SK-N-SH treated with all-trans-retinoic acid at 6 μM for 48 hours (cell line): ENCODE results near the gene HRH1.

Experiments used
- ESRRG ChIP-seq: fragments of 250-450 bp; sonication (Bioruptor Pico); IDR thresholded peaks from 2 replicates; pipeline ENCODE4 v1.6.1; 2021; ENCODE audit warnings: mild to moderate bottlenecking
- GLIS3 ChIP-seq: fragments of 250-450 bp; sonication (Bioruptor Pico); IDR thresholded peaks from 2 replicates; pipeline ENCODE4 v1.5.0; 2020; ENCODE audit warnings: mild to moderate bottlenecking, moderate library complexity
- OSR1 ChIP-seq: fragments of 250-450 bp; sonication (Bioruptor Pico); IDR thresholded peaks from 2 replicates; pipeline ENCODE4 v1.8.0; 2022; ENCODE audit warnings: moderate library complexity, mild to moderate bottlenecking, inconsistent platforms

- TF ChIP-seq GLIS3 (CRISPR knock-in tag) = no peak
- TF ChIP-seq OSR1 (CRISPR knock-in tag) = no peak
- TF ChIP-seq ESRRG = no peak
Measured at GRCh38 chr3:11198070-11198469, 43.8 kb downstream of the HRH1 start.
